H1 (cell line): ENCODE results near the gene CCDC192. TPM values are rescaled to one million over a fixed set of nuclear protein-coding genes. Genes with fewer than 3 reads are reported as not detected.
A peak's percentile ranks its signal among the peaks of the same experiment; 100 is the strongest.

Experiments
- CTCF ChIA-PET: fragments of 300-600 bp; sonication (Branson Sonifier 250); formaldehyde crosslinking; loops from one replicate; lab custom pipeline; 2021; ENCODE audit not compliant: partially characterized antibody; lab: Charles Lee
- POLR2A ChIA-PET: fragments of 300-600 bp; sonication (Branson Sonifier 250); formaldehyde crosslinking; loops from one replicate; lab custom pipeline; 2021; ENCODE audit warnings: inconsistent platforms; ENCODE audit not compliant: partially characterized antibody; lab: Charles Lee
- DNase-seq, 2 experiments: peaks; one replicate each; pipeline versions ENCODE4 v3.0.0 to v3.0.0-alpha.2; 2010 to 2022; ENCODE audit warnings: low spot score in 2 of 2, low read depth in 1 of 2, mixed read lengths in 1 of 2
- FAIRE-seq: peaks from 2 replicates; lab custom pipeline; 2011; peaks lifted over from hg19 to GRCh38; lab: Jason Lieb, UNC
- H2AFZ ChIP-seq: 2 replicates; pipeline ENCODE4 v1.8.1; 2012; ENCODE audit warnings: low read length, inconsistent platforms
- H2AK5ac ChIP-seq: 2 replicates; pipeline ENCODE4 v1.6.1; 2013; ENCODE audit warnings: low read depth, low read length
- H2BK120ac ChIP-seq: replicated peaks from 2 replicates; pipeline ENCODE3; 2013; ENCODE audit warnings: low read depth, low read length, inconsistent platforms
- H2BK12ac ChIP-seq: 2 replicates; pipeline ENCODE4 v1.6.1; 2013; ENCODE audit warnings: low read depth, low read length
- H2BK15ac ChIP-seq: 2 replicates; pipeline ENCODE4 v1.6.1; 2013; ENCODE audit warnings: low read length
- H2BK20ac ChIP-seq: 2 replicates; pipeline ENCODE4 v1.6.1; 2013; ENCODE audit warnings: low read length
- H2BK5ac ChIP-seq: 2 replicates; pipeline ENCODE4 v1.6.1; 2013; ENCODE audit warnings: low read depth, low read length
- H3K14ac ChIP-seq: 2 replicates; pipeline ENCODE4 v1.6.1; 2013; ENCODE audit warnings: inconsistent platforms; ENCODE audit not compliant: insufficient read length
- H3K18ac ChIP-seq: 2 replicates; pipeline ENCODE4 v1.6.1; 2013; ENCODE audit warnings: low read length; ENCODE audit errors: extremely low read depth
- H3K23ac ChIP-seq: 2 replicates; pipeline ENCODE4 v1.6.1; 2013; ENCODE audit warnings: inconsistent platforms; ENCODE audit not compliant: insufficient read length
- H3K23me2 ChIP-seq: 2 replicates; pipeline ENCODE4 v1.6.1; 2013; ENCODE audit warnings: low read depth, low read length
- H3K27ac ChIP-seq: 2 replicates; pipeline ENCODE4 v1.6.1; 2011; ENCODE audit warnings: low read depth, low read length, inconsistent platforms
- H3K27me3 ChIP-seq, 4 experiments: replicated peaks in 1 of 4; 1 replicate in 1 of 4; 2 replicates in 3 of 4; pipeline versions ENCODE4 v1.6.1 to v1.8.1; 2011 to 2013; ENCODE audit warnings: low read length in 3 of 4, mild to moderate bottlenecking in 3 of 4, inconsistent platforms in 2 of 4, mixed read lengths in 2 of 4, moderate library complexity in 1 of 4; ENCODE audit not compliant: control insufficient read depth in 3 of 4, insufficient read depth in 3 of 4; ENCODE audit errors: extremely low read depth in 1 of 4
- H3K36me3 ChIP-seq, 4 experiments: 2 replicates each; pipeline versions ENCODE4 v1.6.1 to v1.8.1; 2011 to 2013; ENCODE audit warnings: mild to moderate bottlenecking in 4 of 4, low read length in 3 of 4, moderate library complexity in 2 of 4, control low read depth in 1 of 4, inconsistent platforms in 1 of 4; ENCODE audit not compliant: insufficient read depth in 4 of 4, control insufficient read depth in 2 of 4
- H3K4ac ChIP-seq: replicated peaks from 2 replicates; pipeline ENCODE3; 2013; ENCODE audit warnings: low read length, low read depth, mixed read lengths, inconsistent platforms; ENCODE audit not compliant: insufficient read length
- H3K4me1 ChIP-seq, 4 experiments: replicated peaks in 1 of 4; 1 replicate in 1 of 4; 2 replicates in 3 of 4; pipeline versions ENCODE4 v1.6.1 to v1.8.1; 2011 to 2013; ENCODE audit warnings: low read length in 3 of 4, inconsistent platforms in 2 of 4, mixed read lengths in 1 of 4; ENCODE audit not compliant: insufficient read depth in 4 of 4, control insufficient read depth in 3 of 4
- H3K4me2 ChIP-seq, 2 experiments: 2 replicates each; pipeline versions ENCODE4 v1.6.1 to v1.8.1; 2011 to 2013; ENCODE audit warnings: low read depth in 2 of 2, low read length in 2 of 2, control low read depth in 1 of 2, inconsistent platforms in 1 of 2, mild to moderate bottlenecking in 1 of 2; ENCODE audit not compliant: insufficient read depth in 1 of 2
- H3K4me3 ChIP-seq, 4 experiments: fragments of 200-600, 300-600 bp in 1 of 4; sonication (generic), shearing (Covaris generic), sonication (Bioruptor Twin) in 1 of 4; 2 replicates each; pipeline versions ENCODE4 v1.5.1 to v1.8.1; 2011 to 2016; ENCODE audit warnings: low read length in 4 of 4, low read depth in 3 of 4, control low read depth in 2 of 4, inconsistent platforms in 2 of 4, mild to moderate bottlenecking in 2 of 4, mixed read lengths in 1 of 4, moderate library complexity in 1 of 4; ENCODE audit not compliant: insufficient read depth in 2 of 4; ENCODE audit errors: extremely low read depth in 1 of 4
- H3K56ac ChIP-seq: replicated peaks from 2 replicates; pipeline ENCODE3; 2013; ENCODE audit warnings: low read depth, mild to moderate bottlenecking, mixed read lengths, low read length, inconsistent platforms; ENCODE audit not compliant: insufficient read length
- H3K79me1 ChIP-seq: 2 replicates; pipeline ENCODE4 v1.6.1; 2013; ENCODE audit warnings: low read depth, low read length, control low read depth
- H3K79me2 ChIP-seq, 2 experiments: 2 replicates each; pipeline versions ENCODE4 v1.6.1 to v1.8.1; 2012 to 2013; ENCODE audit warnings: low read length in 2 of 2, mild to moderate bottlenecking in 2 of 2, inconsistent platforms in 1 of 2; ENCODE audit not compliant: insufficient read depth in 2 of 2, control insufficient read depth in 1 of 2
- H3K9ac ChIP-seq, 4 experiments: replicated peaks in 1 of 4; 1 replicate in 1 of 4; 2 replicates in 3 of 4; pipeline versions ENCODE4 v1.6.1 to v1.8.1; 2011 to 2013; ENCODE audit warnings: low read depth in 3 of 4, low read length in 3 of 4, control low read depth in 2 of 4, mild to moderate bottlenecking in 2 of 4, moderate library complexity in 2 of 4, inconsistent platforms in 1 of 4; ENCODE audit errors: extremely low read depth in 1 of 4
- H3K9me3 ChIP-seq, 2 experiments: 2 replicates each; pipeline versions ENCODE4 v1.6.1 to v1.8.1; 2012 to 2013; ENCODE audit warnings: mild to moderate bottlenecking in 2 of 2, moderate library complexity in 2 of 2, control low read depth in 1 of 2, inconsistent platforms in 1 of 2, low read depth in 1 of 2, low read length in 1 of 2, mixed read lengths in 1 of 2; ENCODE audit not compliant: insufficient read depth in 2 of 2
- H4K20me1 ChIP-seq, 2 experiments: replicated peaks in 1 of 2; 2 replicates each; pipeline versions ENCODE3 to v1.8.1; 2011 to 2013; ENCODE audit warnings: inconsistent platforms in 2 of 2, low read length in 2 of 2, mild to moderate bottlenecking in 1 of 2; ENCODE audit not compliant: insufficient read depth in 2 of 2, control insufficient read depth in 1 of 2
- H4K5ac ChIP-seq: 2 replicates; pipeline ENCODE4 v1.6.1; 2013; ENCODE audit warnings: low read length, low read depth, mixed read lengths, inconsistent platforms; ENCODE audit not compliant: insufficient read length
- H4K8ac ChIP-seq: 2 replicates; pipeline ENCODE4 v1.8.0; 2013; ENCODE audit warnings: mild to moderate bottlenecking, moderate library complexity, low read length, inconsistent platforms; ENCODE audit not compliant: insufficient read depth; ENCODE audit errors: extremely low read depth
- H4K91ac ChIP-seq: replicated peaks from 2 replicates; pipeline ENCODE3; 2013; ENCODE audit warnings: low read length, mixed read lengths, inconsistent platforms; ENCODE audit not compliant: insufficient read length
- EGR1 ChIP-seq: IDR thresholded peaks from 2 replicates; pipeline ENCODE4 v1.6.1; 2011; ENCODE audit warnings: low read depth, low read length, borderline replicate concordance
- EP300 ChIP-seq, 2 experiments: IDR thresholded peaks; 1 replicate in 1 of 2; 2 replicates in 1 of 2; pipeline ENCODE4 v1.6.1; 2011 to 2012; ENCODE audit warnings: low read depth in 2 of 2, low read length in 2 of 2, mild to moderate bottlenecking in 2 of 2, borderline replicate concordance in 1 of 2, inconsistent platforms in 1 of 2, moderate library complexity in 1 of 2
- JUN ChIP-seq: IDR thresholded peaks from 2 replicates; pipeline ENCODE4 v1.6.1; 2011; ENCODE audit warnings: low read depth, mild to moderate bottlenecking, improper control_type of control experiment, low read length
- JUND ChIP-seq: IDR thresholded peaks from 2 replicates; pipeline ENCODE4 v1.6.1; 2011; ENCODE audit warnings: mild to moderate bottlenecking, improper control_type of control experiment, low read length
- WGBS, 2 experiments: shearing (Covaris generic) in 1 of 2; methylation state at CpG; one replicate each; pipeline versions ENCODE4 v1.1.6 to v1.1.7; 2013 to 2015; ENCODE audit warnings: low lambda C conversion rate in 2 of 2, mixed read lengths in 2 of 2, inconsistent platforms in 1 of 2, low coverage in 1 of 2, missing lambda C conversion rate in 1 of 2; ENCODE audit not compliant: insufficient replicate concordance in 2 of 2, insufficient coverage in 1 of 2, insufficient read length in 1 of 2; ENCODE audit errors: extremely low coverage in 1 of 2, missing lambda C conversion rate in 1 of 2; 5-methylcytosine and 5-hydroxymethylcytosine counted together
- polyA plus RNA-seq, 7 experiments: library from polyadenylated mRNA; depleted of rRNA in 3 of 7; stranded (reverse) in 5 of 7; unstranded in 2 of 7; fragments of >200 nt in 5 of 7; fragments of 200-250 nt in 2 of 7; gene quantifications; 1 replicate in 5 of 7; 2 replicates in 1 of 7; 4 replicates in 1 of 7; pipeline versions ENCODE4 v1.2.1 to v1.2.3, GENCODE V29; 2011 to 2013; ENCODE audit warnings: missing spikeins in 2 of 7, mixed read lengths in 2 of 7
- total RNA-seq: library from RNA; stranded (reverse); fragmentation: NEBNext Ultra II Directional; extraction: Animal tissue kit (Norgen Biotek cat#: 25700); gene quantifications from 2 replicates; pipeline ENCODE4 v1.2.1, GENCODE V29; 2021

The CCDC192 gene
- total and polyA plus RNA-seq, 2 of the 8 experiments (the other 6 are each of a cell fraction or from before 2014, with no cell fraction given): 0.61 TPM; not detected in 1

DNA sequence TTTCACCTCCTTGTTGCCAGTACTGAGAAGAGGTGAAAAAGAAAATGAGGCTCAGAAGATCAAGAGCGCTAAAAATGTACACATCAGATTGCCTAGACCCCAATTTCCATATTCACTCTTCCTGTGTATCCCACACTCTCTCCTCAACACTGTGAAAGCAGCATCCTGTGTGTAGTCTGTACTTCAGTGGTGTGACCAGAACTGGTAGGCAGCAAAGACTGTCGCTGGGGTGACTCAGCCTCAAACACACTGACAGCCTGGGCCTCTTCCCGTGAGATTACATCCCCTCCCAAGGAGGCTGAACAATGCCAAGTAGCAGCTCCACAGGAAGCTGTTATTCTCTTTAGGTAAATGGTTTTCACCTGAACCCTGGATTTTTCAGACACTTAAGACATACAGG lies 135.5 kb downstream of the CCDC192 start:
- Histone ChIP-seq H4K20me1 (no peaks in the 10 kb centered on the region), H3K56ac (no peak overlapping the region), H2BK12ac (no peak overlapping the region; the same call in 1 of the 2 replicates), H3K23me2 (no peaks in the 10 kb centered on the region), H3K79me2 (no peaks in the 10 kb centered on the region), H2AK5ac (no peak overlapping the region), H2AFZ (peak overlapping the region; percentile 94), H3K4ac (no peak overlapping the region), H2BK15ac (no peak overlapping the region), H3K4me1 (0 out of 7 replicates have a peak, but pooled peaks cover 0 to 2% (median 0%) of the 10 kb centered on the region in 4 experiments), H3K23ac (no peak overlapping the region), H3K4me3 (no peak overlapping the region), H3K79me1 (no peaks in the 10 kb centered on the region), H4K91ac (no peak overlapping the region), H2BK20ac (no peak overlapping the region), H3K14ac (no peak overlapping the region), H3K9ac (no peak overlapping the region), H4K5ac (no peak overlapping the region), H3K18ac (no peak overlapping the region), H3K36me3 (no peaks in the 10 kb centered on the region), H2BK5ac (no peak overlapping the region), H3K27ac (no peak overlapping the region), H3K27me3 (no peaks in the 10 kb centered on the region), H3K9me3 (no peaks in the 10 kb centered on the region), H4K8ac (no peak overlapping the region), H2BK120ac (no peak overlapping the region), H3K4me2 (no peak overlapping the region)
- 59% methylated on average over 3 of the region's 3 CpGs; no CpG with 5 or more reads in 1 of the 2 experiments for WGBS, 2 experiments
- DNase-seq: no peak
- ChIA-PET POLR2A (interaction anchor here (0.7 kb wide), 1 partner anchor 338 kb away, joined by 3 read pairs; no protein-coding TSS in a partner anchor), CTCF (no interaction called here)
- FAIRE-seq: peak; percentile 24
- TF ChIP-seq JUND: 0 out of 2 replicates have a peak, but pooled peaks have one; percentile 20
- no peak for TF ChIP-seq EGR1
- TF ChIP-seq JUN: no peak
- no peak for TF ChIP-seq EP300 (IDR thresholded peaks at IDR 0.05; ENCODE audit: borderline replicate concordance in 1 of 2, low read depth in 2 of 2, low read length in 2 of 2)
